ENCODE data around the gene SOX30.

SOX30 gene

GRCh38 chr5:157672976-157673375 lies 20.7 kb upstream of the SOX30 start:
- no peak overlapping the region for H3K4me2 ChIP-seq (ENCODE audit: low read length)
- H4K20me1 ChIP-seq (ENCODE audit: insufficient read depth, low read length), result no peaks in the 10 kb centered on the region
- H3K9me3 ChIP-seq (ENCODE audit: insufficient read depth, low read length), result no peaks in the 10 kb centered on the region
- H2AFZ ChIP-seq (ENCODE audit: low read depth, low read length), result no peak overlapping the region
- no peak overlapping the region for H3K27ac ChIP-seq (ENCODE audit: low read length)
- no peaks in the 10 kb centered on the region for H3K79me2 ChIP-seq (ENCODE audit: low read length)
- H3K36me3 ChIP-seq (replicated peaks; ENCODE audit: low read depth, low read length), result no peaks in the 10 kb centered on the region
- TF ChIP-seq EZH2phosphoT487 (IDR thresholded peaks at IDR 0.05; ENCODE audit: low read depth), result no peak
- no peak overlapping the region for H3K4me3 ChIP-seq (ENCODE audit: low read length)
- H3K9ac ChIP-seq (ENCODE audit: low read length), result no peak overlapping the region
- no peaks in the 10 kb centered on the region for H3K27me3 ChIP-seq (ENCODE audit: low read depth, low read length)
- peaks cover 15% of the 10 kb centered on the region for H3K4me1 ChIP-seq (ENCODE audit: low read length)

DNA sequence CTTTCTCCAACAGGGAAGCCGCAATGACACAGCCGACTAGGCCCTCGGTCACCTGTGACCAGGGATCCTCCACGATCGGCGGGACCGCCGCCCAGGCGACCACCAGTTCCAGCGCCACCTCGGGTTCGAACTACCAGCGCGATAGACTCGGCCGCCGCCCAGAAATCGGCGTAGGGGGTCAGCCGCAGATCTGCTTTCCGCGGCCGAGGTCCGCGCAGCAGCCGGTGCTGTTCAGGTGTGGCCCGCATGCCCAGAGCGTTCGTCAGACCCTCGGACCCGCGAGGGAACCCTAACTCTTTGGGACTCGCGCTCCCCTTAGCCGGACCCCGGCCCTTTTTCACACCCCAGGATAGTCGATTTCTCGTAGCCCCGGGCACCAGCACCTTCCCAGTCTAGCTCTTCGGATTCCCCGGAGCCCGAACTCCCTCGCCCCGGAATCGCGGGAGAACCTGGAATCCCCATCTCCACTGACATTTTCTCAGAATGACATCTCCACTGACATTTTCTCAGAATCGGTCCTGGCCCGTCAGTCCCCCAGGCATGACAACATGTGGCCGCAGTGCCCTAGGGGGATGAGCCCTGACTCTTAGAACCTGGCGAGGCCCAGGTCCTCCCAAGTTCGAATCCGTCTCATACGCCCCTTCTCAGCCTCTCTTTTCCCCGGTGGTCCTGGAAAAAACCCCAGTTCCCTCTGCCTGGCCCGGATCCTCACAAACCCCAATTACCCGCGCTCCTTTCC lies 19.5 kb upstream of the SOX30 start:
- H2AFZ ChIP-seq (ENCODE audit: low read depth, low read length), result peak overlapping the region; percentile 95; the same call in 1 of the 2 replicates
- H3K4me1 ChIP-seq (ENCODE audit: low read length), result peaks cover 15% of the 10 kb centered on the region
- H4K20me1 ChIP-seq (ENCODE audit: insufficient read depth, low read length), result no peaks in the 10 kb centered on the region
- no peak overlapping the region for H3K27ac ChIP-seq (ENCODE audit: low read length)
- no peaks in the 10 kb centered on the region for H3K27me3 ChIP-seq (ENCODE audit: low read depth, low read length)
- H3K36me3 ChIP-seq (replicated peaks; ENCODE audit: low read depth, low read length), result no peaks in the 10 kb centered on the region
- no peak for TF ChIP-seq CTCF (IDR thresholded peaks at IDR 0.05; ENCODE audit: low read depth, low read length)
- TF ChIP-seq EZH2phosphoT487 (IDR thresholded peaks at IDR 0.05; ENCODE audit: low read depth), result no peak
- H3K4me2 ChIP-seq (ENCODE audit: low read length), result peak overlapping the region; percentile 98
- H3K9me3 ChIP-seq (ENCODE audit: insufficient read depth, low read length), result no peaks in the 10 kb centered on the region
- H3K79me2 ChIP-seq (ENCODE audit: low read length), result no peaks in the 10 kb centered on the region
- no peak overlapping the region; the same call in 1 of the 2 replicates for H3K9ac ChIP-seq (ENCODE audit: low read length)
- peak overlapping the region; percentile 83 for H3K4me3 ChIP-seq (ENCODE audit: low read length)

GRCh38 chr5:157670662-157671591 lies 18.7 kb upstream of the SOX30 start, which contains the start of gene C5orf52:
Gene C5orf52 (plus strand): TSS chr5:157671533. CDS start chr5:157671615, 82 bp downstream.
- Histone ChIP-seq H3K4me1 (ENCODE audit: low read length) (peaks cover 15% of the 10 kb centered on the region), H3K36me3 (replicated peaks; ENCODE audit: low read depth, low read length) (no peaks in the 10 kb centered on the region), H3K27ac (ENCODE audit: low read length) (peak within 1 kb of the TSS; percentile 21; the same call in 1 of the 2 replicates), H2AFZ (ENCODE audit: low read depth, low read length) (peak within 1 kb of the TSS; percentile 95), H3K9me3 (ENCODE audit: insufficient read depth, low read length) (no peaks in the 10 kb centered on the region), H3K9ac (ENCODE audit: low read length) (peak within 1 kb of the TSS; percentile 63), H3K79me2 (ENCODE audit: low read length) (no peaks in the 10 kb centered on the region), H3K27me3 (ENCODE audit: low read depth, low read length) (no peaks in the 10 kb centered on the region), H4K20me1 (ENCODE audit: insufficient read depth, low read length) (no peaks in the 10 kb centered on the region), H3K4me3 (ENCODE audit: low read length) (peak within 1 kb of the TSS; percentile 83), H3K4me2 (ENCODE audit: low read length) (peak within 1 kb of the TSS; percentile 98)
- TF ChIP-seq EZH2phosphoT487 (IDR thresholded peaks at IDR 0.05; ENCODE audit: low read depth) (no peak), CTCF (IDR thresholded peaks at IDR 0.05; ENCODE audit: low read depth, low read length) (no peak)

- no peak overlapping the region for H3K4me2 ChIP-seq (ENCODE audit: low read length)
Observed at GRCh38 chr5:157669701-157670097, 17.5 kb upstream of the SOX30 start.

More at GRCh38 chr5:157669701-157670097, 17.5 kb upstream of the SOX30 start:
- Histone ChIP-seq H2AFZ (ENCODE audit: low read depth, low read length) (no peak overlapping the region), H3K4me3 (ENCODE audit: low read length) (no peak overlapping the region), H3K27ac (ENCODE audit: low read length) (no peak overlapping the region), H3K4me1 (ENCODE audit: low read length) (peaks cover 15% of the 10 kb centered on the region), H3K36me3 (replicated peaks; ENCODE audit: low read depth, low read length) (no peaks in the 10 kb centered on the region), H3K9ac (ENCODE audit: low read length) (no peak overlapping the region), H4K20me1 (ENCODE audit: insufficient read depth, low read length) (no peaks in the 10 kb centered on the region), H3K9me3 (ENCODE audit: insufficient read depth, low read length) (no peaks in the 10 kb centered on the region), H3K27me3 (ENCODE audit: low read depth, low read length) (no peaks in the 10 kb centered on the region), H3K79me2 (ENCODE audit: low read length) (no peaks in the 10 kb centered on the region)
- no peak for TF ChIP-seq EZH2phosphoT487 (IDR thresholded peaks at IDR 0.05; ENCODE audit: low read depth)
- no peak for TF ChIP-seq CTCF (IDR thresholded peaks at IDR 0.05; ENCODE audit: low read depth, low read length)

Measured in OCI-LY3 (cell line).